IPS-NIHi11 (cell line): ENCODE results near the gene CHRM4.

Source experiments
- DNase-seq: peaks from one replicate; pipeline ENCODE4 v3.0.0; 2012; ENCODE audit warnings: mixed read lengths, low spot score

CHRM4 gene

DNA sequence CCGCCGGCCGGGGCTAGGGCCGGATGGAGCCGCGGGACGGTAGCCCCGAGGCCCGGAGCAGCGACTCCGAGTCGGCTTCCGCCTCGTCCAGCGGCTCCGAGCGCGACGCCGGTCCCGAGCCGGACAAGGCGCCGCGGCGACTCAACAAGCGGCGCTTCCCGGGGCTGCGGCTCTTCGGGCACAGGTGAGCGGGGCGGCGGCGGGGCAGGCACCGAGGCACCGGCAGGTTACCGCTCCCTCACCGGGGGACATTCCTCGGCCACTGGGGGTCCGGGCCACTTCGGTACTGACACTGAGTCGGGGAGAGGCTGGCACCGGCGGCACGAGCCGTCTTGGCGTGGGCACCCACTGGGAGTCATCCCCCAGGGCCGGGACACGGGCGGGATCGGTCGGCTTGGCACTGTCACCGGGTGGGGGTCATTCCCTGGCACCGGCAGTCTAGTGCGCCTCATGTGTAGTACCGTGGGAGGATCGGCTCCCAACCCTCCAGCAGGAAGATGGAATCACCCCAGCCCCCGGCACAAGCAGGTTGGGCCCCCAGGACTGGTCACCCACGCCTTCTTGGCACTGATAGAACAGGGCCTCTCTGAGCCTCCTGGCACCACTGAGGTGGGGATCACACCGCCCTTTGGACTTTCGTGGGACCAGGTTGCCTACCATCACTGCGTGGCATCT is 43.8 kb downstream of the CHRM4 start:
- DNase-seq, result no peak

- DNase-seq, result peak; percentile 95
Observed at GRCh38 chr11:46346886-46347636, 44.5 kb downstream of the CHRM4 start, which contains the start of gene DGKZ. Gene DGKZ, plus strand, starts transcription at chr11:46347463. Its CDS starts 197 bp downstream, at chr11:46347660.

DNA sequence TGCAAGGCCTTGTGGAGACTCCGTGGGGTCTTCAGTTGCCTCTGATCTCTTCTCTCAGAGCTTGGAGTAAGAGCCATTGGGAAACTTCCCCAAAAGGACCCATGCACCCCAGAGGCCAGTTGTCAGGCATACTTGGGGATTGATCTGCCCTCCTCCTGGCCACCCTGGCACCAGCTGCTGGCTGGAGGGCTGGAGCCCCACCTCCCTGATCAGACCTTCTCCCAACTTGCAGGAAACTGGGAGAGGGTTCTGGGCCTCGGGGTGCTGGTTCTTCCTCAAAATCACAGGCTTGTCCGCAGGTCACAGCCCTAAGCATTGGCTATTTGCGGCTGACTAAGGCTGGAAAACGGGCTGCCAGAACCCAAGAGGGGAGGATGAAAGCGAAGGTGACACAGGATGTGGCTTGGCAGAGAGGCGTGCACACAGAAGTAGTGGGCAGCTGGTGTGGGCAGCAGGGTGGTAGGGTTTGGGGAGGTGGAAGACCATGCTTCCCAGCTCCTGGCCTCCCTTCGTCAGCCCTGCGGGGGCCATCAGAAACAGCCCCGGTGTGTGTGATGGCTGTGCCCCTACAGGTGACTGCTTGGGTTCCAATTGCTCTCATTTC is 45.6 kb downstream of the CHRM4 start:
- DNase-seq, result no peak

- no peak for DNase-seq
Observed at GRCh38 chr11:46345131-46345597, 46.4 kb downstream of the CHRM4 start.

DNA sequence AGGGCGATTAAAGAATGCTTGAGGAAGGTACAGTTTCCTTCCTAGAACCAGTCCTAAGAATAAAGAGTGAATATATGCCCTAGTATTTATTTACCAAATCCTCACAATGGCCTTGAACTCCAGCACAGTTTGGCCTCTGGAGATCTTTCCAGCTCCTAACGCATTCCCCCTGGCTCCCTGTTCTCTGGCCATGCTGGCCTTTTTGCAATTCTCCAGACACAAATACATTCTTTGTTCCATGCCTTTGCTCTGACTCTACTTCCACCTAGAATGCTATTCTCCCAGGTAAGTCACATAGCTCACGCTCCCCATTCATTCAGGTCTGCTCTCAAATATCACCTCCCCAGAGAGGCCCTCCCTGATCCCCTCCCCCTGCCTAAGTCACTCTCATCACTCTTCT is 48.1 kb downstream of the CHRM4 start:
- DNase-seq, result no peak

GRCh38 chr11:46342239-46342638 is 49.3 kb downstream of the CHRM4 start:
- no peak for DNase-seq

DNA sequence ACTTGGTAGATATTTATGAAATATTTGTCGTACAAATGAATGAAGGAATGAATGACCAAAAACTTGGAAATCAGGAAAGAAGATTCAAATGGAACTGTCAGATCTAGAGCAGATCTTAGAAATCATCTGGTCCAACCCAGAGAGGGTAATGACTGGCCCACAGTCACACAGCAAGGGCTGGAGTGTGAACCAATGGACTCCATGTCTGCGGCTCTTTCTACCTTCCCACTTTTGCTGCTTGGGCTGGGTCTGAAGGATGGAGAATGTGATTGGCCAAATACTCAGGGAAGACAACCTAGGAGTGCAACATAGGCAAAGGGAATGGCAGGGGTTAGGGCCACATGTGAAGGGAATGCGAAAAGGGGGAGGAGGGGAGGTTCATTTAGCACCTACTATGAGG is 50.1 kb downstream of the CHRM4 start:
- no peak for DNase-seq

- DNase-seq, result no peak
Observed at GRCh38 chr11:46339816-46340215, 51.8 kb downstream of the CHRM4 start.

DNA sequence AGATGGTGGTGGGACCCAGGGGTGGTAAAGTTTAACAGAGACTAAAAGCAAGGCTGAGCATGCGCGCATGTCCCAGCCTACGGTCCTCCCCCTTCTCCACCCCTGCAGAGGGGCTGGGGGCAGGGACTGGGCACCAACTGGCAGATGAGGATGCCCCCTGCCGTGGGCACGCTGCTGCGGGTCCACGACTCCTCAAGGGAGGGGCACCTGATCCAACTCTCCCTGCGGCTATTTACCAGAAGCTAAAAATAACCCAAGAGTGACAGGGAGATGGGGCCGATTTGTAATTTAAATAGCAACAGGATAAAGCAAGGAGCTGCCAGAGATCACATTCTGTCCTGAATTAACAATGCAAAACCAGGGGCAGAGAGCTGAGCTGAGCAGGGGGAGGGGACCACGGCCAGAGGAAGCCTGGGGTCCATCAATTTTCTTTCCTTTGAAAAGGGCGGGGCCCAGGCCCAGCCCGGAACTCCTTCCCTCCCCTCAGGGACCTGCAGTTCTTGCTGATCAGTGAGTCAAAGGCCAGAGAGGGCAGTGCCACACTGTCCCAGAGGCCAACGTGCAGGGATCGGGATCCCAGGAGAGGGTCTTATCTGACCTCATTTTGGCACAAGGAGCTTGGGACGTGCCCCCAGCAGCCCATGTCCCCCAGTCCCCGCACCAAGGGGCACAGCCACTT is 52.4 kb downstream of the CHRM4 start:
- DNase-seq, result peak; percentile 81

- DNase-seq, result no peak
Observed at GRCh38 chr11:46338636-46338987, 53.0 kb downstream of the CHRM4 start.

DNA sequence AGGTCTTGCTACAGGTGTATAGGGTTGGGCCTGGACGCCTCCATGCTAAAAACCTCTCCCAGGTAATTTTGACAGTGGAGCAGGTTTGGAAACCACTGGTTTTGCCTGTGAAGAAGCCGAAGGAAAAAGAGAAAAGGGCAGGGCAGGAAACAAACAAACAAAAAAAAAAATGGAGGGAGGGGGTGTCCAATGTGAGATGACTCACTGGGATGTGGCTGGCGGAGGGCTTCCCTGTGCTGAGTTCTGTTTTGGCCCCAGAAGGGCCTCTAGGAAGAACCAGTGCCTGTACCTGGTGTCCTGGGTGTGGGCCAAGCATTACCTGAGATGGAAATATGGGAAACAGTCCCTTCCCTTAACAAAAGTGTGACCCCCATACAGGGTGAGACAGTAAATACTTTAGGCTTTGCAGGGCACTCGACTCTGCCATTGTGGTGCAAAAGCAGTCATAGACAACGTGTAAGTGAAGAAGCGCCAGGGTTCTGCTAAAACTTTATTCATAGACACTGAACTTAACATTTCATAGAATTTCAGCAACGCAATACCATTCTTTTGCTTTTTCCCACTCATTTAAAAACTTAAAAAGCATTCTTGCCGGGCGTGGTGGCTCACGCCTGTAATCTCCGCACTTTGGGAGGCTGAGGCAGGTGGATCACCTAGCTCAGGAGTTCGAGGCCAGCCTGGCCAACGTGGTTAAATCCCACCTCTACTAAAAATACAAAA is 53.8 kb downstream of the CHRM4 start:
- DNase-seq, result no peak

DNA sequence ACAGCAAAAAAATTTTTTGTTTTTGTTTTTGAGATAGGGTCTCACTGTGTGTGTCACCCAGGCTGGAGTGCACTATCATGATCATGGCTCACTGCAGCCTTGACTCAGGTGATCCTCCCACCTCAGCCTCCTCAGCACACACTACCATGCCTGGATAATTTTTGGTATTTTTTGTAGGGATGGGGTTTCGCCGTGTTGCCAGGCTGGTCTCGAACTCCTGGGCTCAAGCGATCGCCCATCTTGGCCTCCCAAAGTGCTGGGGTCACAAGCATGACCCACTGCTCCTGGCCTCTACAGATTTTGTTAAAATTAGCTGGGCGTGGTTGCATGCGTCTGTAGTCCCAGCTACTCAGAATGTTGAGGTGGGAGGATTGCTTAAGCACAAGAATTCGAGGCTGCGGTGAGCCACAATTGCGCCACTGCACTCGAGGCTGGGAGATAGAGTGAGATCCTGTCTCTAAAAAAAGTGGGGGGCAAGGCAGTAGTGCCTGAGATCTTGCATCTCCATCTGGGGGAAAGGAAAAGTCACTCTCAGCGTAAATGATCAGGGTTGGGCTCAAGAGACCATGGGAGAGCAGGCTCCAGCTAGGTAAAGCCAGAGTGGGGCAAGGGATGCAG is 54.9 kb downstream of the CHRM4 start:
- no peak for DNase-seq

DNA sequence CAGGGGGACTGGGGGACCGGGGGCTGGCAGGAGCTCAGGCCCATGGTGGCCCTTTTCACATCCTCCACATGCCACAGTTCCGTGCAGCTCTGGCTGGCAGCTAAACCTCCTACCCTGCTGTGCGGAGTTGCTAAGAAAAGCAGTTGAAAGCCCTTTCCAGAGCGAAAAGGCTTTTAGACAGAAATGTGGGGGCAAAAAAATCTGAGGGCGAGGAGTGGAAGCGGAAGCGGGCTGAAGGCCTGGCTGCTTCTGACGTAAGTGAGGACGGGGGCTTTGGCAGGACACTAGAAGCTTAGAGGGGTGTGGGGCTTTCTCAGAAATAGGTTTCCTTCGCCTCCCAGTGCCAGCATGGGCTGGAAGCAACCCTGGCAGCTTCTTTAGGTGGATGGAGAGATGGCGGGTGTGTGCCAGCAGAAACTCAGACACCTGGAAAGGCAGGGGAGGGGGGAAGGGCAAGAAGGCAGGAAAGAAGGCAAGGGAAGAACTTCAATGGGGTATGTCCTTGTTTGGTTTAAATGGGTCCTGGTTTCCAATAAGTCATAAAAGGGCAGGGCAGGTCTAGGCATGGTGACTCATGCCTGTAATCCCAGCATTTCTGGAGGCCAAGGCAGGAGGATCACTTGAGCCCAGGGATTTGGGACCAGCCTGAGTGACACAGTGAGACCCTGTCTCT is 55.5 kb downstream of the CHRM4 start:
- DNase-seq, result no peak

DNA sequence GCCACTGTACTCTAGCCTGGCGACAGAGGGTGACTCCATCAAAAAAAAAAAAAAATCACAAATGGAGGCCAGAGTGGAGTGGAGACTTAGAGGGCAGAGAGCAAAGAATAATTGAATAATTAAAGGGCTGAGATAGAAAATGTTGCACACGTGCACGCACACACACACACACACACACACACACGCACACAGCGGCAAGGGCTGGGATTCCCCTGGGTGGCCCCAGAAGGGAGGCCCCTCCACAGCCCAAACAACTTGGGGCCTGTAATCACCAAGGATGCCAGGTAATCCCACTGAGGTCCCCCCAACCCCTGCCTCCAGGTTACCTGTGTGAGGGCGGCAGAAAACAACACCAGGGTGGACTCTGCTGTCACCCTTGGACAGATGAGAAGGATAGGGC is 56.3 kb downstream of the CHRM4 start:
- DNase-seq, result no peak

- no peak for DNase-seq
Observed at GRCh38 chr11:46334211-46334610, 57.4 kb downstream of the CHRM4 start.
